ENCODE results near the gene RMND5A.
"Not testable (repeated sequence)": the region's sequence is repeated elsewhere in the genome, so short reads cannot be mapped to it uniquely, and the experiment has no call there.

RMND5A gene

DNA sequence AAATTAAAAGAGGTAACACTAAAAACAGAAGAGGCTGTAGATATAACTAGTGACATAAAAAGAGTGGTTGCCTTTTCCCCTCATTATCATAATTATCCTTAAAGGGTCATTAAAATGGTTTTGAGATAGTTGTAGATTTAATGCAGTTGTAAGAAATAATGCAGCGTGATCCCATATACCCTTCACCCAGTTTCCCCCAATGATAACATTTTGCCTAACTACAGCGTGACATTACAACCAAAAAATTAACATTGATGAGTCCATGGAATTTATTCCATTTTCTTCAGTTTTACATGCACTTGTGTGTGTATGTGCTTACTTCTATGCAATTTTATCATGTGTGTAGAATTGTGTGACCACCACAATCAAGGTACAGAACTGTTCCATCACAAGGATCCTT, 13.2 kb upstream of the RMND5A start:
- no peaks in the 10 kb centered on the region for H3K27me3 ChIP-seq
- H3K36me3 ChIP-seq = no peaks in the 10 kb centered on the region
- no peak for DNase-seq
- TF ChIP-seq, protein P1, sequence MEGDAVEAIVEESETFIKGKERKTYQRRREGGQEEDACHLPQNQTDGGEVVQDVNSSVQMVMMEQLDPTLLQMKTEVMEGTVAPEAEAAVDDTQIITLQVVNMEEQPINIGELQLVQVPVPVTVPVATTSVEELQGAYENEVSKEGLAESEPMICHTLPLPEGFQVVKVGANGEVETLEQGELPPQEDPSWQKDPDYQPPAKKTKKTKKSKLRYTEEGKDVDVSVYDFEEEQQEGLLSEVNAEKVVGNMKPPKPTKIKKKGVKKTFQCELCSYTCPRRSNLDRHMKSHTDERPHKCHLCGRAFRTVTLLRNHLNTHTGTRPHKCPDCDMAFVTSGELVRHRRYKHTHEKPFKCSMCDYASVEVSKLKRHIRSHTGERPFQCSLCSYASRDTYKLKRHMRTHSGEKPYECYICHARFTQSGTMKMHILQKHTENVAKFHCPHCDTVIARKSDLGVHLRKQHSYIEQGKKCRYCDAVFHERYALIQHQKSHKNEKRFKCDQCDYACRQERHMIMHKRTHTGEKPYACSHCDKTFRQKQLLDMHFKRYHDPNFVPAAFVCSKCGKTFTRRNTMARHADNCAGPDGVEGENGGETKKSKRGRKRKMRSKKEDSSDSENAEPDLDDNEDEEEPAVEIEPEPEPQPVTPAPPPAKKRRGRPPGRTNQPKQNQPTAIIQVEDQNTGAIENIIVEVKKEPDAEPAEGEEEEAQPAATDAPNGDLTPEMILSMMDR (IDR thresholded peaks at IDR 0.05; ENCODE audit: low read depth, low read length) = no peak
- H3K9me3 ChIP-seq = no peaks in the 10 kb centered on the region
- no peak overlapping the region for H3K4me3 ChIP-seq (ENCODE audit: low read depth, low read length)
- H3K4me1 ChIP-seq = no peaks in the 10 kb centered on the region

DNA sequence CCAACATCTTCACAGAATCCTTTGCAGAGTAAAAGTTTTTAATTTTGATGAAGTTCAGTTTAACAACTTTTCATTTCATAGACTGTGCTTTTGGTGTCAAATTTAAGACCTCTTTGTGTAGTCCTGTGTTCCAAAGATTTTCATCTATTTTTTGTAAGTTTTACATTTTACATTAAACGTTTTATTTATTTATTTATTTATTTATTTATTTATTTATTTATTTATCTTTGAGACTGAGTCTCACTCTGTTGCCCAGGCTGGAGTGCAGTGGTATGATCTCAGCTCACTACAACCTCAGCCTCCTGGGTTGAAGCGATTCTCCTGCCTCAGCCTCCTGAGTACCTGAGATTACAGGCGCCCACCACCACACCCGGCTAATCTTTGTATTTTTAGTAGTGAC, 12.0 kb upstream of the RMND5A start:
- not testable (repeated sequence) for H3K9me3 ChIP-seq; H3K4me1 ChIP-seq; DNase-seq; H3K36me3 ChIP-seq; H3K4me3 ChIP-seq (ENCODE audit: low read depth, low read length); H3K27me3 ChIP-seq

DNA sequence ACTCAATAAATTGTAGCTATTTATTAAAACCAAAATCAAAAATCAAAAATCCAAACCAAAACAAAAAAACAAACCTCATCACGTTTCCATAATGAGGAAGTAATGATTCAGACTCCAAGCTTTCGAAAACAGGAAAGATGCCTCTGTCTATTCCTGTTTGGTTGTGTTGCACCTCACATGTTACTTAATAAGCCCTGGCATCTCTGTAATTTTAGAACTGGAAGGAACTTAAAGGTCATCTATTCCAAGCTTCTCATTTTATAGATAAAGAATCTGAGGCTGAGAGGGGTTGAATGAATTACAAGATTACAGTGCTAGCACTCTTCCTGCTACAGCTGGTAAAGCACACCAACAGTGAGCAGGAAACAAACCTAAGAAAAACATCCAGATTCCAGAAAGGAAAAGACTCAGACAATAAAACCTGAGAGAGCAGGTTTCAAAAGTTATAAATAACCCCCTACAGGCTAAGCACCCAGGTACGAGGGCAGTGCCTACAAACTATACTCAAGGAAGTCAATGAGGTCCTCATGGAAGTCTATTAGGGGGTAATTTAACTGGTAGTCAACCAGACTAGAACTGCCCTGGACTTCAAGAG, 5.4 kb upstream of the RMND5A start:
- H3K4me1 ChIP-seq; H3K9me3 ChIP-seq; DNase-seq; H3K36me3 ChIP-seq; H3K27me3 ChIP-seq; H3K4me3 ChIP-seq (ENCODE audit: low read depth, low read length): not testable (repeated sequence)

DNA sequence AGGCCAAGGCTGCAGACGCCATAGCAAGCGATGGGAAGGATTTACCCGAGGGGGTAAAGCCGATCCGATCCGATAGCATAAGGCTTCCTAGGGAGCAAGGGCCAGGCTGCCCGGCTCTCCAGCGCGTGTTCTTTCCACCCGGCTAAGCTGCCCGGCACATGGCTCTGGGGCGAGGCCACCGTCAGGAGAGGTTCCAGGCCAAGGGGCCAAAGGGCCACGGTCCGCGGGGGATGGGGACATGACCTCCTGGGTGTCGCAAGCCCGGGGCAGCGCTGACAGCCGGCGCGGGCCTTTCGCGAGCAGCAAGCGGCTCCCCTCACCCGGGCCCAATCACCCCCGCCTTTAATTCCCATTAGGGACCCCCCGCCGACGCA, 841 bp upstream of the RMND5A start:
- not testable (repeated sequence) for H3K4me1 ChIP-seq, H3K9me3 ChIP-seq, H3K36me3 ChIP-seq, H3K27me3 ChIP-seq, DNase-seq
- peak overlapping the region; percentile 36 for H3K4me3 ChIP-seq (ENCODE audit: low read depth, low read length)

DNA sequence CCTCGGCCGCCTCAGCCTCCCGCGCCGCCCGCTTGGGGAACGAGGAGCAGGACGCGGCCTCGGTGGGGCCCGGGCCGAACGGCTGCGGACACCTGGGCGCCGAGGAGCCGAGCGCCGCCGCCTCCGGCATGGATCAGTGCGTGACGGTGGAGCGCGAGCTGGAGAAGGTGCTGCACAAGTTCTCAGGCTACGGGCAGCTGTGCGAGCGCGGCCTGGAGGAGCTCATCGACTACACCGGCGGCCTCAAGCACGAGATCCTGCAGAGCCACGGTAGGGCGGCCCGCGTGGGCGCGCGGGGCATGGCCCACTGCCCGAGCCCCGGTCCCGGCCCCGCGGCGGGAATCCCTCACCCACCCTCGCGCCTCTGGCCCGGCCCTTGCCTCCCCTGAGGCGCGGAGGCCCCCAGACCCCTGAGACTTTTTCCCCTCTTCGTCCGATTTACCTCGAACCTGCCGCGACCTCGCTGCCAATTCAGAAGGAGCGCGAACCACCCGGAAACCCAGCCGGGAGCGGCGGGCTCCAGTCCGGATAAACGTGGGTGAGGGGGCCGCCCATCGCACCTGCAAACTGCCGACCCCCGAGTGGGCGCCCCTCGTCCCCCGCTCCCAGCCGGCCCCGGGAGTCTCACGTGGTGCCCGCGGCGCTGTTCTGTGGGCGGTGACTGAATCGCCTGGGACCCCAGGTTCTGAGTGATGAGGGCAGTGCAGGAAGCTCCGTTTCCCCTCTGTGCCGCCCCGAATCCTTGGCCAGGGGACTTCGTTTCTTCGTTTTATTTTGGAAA, 639 bp downstream of the RMND5A start:
- not testable (repeated sequence) for H3K9me3 ChIP-seq, H3K4me1 ChIP-seq
- DNase-seq = peak; percentile 24

DNA sequence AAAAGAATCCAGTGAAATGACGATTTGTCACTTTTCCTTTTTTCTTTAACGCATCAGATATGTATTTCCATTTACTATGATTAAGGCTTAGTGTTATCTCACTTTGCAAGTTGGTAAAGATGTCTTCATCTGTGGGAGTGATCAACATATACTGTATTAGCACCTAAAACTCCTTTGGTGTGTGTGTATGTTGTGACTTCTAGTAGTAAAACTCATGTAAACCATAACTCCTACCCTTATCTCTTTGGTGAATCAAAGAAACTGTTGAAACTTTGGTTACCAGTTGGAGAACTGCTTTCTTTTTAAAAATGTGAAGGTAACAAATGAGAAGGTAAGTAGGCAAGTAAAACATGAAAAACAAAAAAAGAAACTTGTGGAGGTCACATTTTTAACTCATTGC, 5.6 kb downstream of the RMND5A start:
- not testable (repeated sequence) for H3K4me1 ChIP-seq; H3K27me3 ChIP-seq; H3K36me3 ChIP-seq; H3K4me3 ChIP-seq (ENCODE audit: low read depth, low read length); DNase-seq; H3K9me3 ChIP-seq

More for the DNA sequence above, 639 bp downstream of the RMND5A start:
- peak overlapping the region; percentile 54 for H3K4me3 ChIP-seq (ENCODE audit: low read depth, low read length)
- not testable (repeated sequence) for H3K36me3 ChIP-seq, H3K27me3 ChIP-seq

DNA sequence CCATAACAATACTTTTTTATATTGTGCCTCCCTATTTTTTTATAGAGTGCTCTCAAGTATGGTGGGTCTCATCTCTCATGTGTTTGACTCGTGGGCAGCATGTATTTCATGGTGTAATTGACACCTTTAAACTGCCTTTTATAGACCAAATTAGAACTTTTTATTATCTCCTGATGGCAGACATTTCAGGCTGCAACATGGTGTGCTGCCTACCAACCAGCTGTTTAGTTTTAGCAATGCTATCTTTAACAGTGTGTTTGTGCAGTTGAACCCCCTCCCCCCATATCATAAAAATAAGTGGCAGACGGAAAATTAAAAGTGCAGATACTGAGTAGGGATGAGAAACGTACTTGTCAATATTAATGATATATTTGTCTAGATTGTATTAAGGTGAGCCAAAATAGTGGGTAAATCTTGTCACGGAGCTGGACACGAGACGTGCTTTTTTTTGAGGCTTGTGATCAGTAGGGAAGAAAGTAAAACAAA, 12.0 kb downstream of the RMND5A start:
- DNase-seq; H3K36me3 ChIP-seq; H3K4me3 ChIP-seq (ENCODE audit: low read depth, low read length); H3K4me1 ChIP-seq; H3K9me3 ChIP-seq; H3K27me3 ChIP-seq: not testable (repeated sequence)

DNA sequence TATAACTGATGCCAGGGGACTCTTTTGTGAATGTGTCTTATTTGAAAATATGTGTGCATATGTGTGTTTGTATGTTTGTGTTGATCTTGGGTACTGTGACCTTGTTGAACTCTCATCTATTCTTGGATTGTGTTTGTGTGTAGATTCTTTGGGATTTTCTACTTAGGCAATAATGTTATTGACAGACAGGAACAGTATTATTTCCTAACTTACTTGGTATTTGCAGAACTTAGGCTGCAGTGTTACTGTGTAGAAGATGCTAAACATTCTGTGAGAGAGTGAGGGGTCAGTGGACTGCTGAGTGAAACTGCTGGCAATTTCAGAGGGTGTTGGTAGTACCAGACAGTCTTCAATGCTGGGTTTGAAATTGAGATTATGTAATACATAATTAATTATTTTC, 12.7 kb downstream of the RMND5A start:
- not testable (repeated sequence) for H3K36me3 ChIP-seq; H3K4me3 ChIP-seq (ENCODE audit: low read depth, low read length); H3K4me1 ChIP-seq; H3K9me3 ChIP-seq; H3K27me3 ChIP-seq; DNase-seq

DNA sequence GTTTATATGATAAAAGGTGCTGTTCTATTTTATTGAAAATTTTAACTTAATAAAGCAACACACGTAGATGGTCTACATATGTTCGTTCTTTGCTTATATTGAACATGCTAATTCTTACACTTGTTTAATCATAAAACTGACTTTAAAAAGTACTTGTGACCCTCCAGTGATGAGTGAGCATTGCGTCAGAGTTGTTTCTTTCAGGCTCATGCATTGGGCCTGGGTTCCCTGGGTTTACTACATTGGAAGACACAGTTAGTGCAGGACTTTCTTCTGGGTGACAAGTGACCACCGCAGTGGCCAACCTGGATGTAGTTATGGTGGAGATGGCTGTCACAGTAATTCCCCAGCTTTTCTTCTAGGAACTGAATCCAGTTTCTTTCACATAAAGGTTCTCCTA, 13.4 kb downstream of the RMND5A start:
- not testable (repeated sequence) for H3K9me3 ChIP-seq; H3K4me3 ChIP-seq (ENCODE audit: low read depth, low read length); H3K36me3 ChIP-seq; DNase-seq; H3K4me1 ChIP-seq; H3K27me3 ChIP-seq

DNA sequence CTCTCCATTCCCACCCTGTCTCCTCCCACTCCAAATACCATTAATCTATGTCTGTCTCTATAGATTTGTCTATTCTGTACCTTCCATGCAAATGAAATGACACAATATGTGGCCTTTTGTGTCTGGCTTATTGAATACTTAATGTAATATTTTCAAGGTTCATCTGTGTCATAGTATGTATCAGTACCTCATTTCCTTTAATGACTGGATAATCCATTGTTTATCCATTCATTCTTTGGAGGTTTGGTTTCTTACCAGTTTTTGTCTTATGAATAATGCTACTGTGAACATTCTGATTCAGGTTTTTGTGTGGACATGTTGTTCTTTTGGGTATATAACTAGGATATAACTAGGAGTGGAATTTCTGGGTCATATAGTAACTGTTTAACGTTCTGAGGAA, 14.8 kb downstream of the RMND5A start:
- not testable (repeated sequence) for H3K9me3 ChIP-seq; H3K36me3 ChIP-seq; H3K4me3 ChIP-seq (ENCODE audit: low read depth, low read length); H3K4me1 ChIP-seq; DNase-seq; H3K27me3 ChIP-seq

DNA sequence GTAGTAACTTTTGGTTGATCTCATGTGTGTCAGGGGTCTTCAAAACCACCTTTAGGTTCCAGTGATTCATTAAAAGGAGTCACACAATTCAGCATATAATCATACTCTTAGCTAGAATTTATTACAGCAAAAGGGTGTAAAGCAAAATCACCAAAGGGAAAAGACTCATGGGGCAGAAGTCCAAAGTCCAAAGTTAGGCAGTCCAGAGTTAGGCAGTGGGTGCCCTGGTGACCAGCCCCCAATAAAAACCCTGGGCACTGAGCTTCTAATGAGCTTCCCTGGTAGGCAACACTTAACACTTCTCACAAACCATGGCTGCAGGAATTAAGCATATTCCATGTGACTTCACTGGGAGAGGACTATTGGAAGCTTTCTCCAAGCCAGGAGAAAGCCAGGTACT, 19.4 kb downstream of the RMND5A start:
- not testable (repeated sequence) for H3K4me1 ChIP-seq, DNase-seq, H3K9me3 ChIP-seq

DNA sequence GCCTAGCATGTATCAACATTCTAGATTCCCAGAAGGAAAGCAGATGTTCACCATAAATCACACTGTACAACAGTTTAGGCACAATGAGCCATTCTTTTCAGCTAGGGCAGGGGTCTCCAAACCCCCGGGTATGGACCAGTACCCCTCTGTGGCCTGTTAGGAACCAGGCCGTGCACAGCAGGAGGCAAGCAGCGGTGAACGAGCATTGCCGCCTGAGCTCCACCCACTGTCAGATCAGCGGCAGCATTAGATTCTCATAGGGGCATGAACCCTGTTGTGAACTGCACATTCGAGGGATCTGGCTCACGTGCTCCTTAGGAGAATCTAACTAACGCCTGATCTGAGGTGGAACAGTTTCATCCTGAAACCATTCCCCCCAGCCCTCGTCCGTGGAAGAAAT, 19.8 kb downstream of the RMND5A start:
- H3K9me3 ChIP-seq, H3K27me3 ChIP-seq: not testable (repeated sequence)

More for the DNA sequence above, 19.4 kb downstream of the RMND5A start:
- H3K4me3 ChIP-seq (ENCODE audit: low read depth, low read length); H3K36me3 ChIP-seq; H3K27me3 ChIP-seq: not testable (repeated sequence)

DNA sequence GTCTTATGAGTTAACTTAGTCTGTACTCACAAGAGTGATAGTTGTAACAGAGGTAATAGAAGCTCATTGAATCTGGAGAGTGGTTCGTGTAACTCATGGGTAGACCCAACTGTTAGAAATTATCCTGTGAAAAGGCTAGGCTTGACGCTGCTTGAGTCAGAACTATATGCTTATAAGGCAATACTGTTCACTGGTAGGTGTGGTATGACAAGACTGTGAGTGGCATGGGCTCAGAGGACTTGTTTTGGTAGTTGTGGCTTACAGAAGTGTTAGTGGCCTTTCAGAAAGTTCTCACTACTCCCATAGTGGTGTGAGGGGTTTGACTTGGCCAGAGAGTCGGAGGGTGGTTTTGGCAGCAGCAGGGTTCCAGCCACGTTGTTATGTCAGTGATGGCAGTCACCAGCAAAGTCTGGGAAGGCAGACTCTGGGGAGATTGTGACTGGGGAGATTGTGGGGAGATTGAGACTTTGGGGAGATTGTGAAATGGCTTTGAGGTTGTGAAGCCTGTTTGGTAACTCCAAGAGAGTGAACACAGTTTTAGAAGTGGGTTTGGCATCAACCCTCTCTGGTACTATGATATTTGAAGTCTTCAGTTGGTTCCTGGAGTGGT, 21.9 kb downstream of the RMND5A start:
- H3K27me3 ChIP-seq; H3K4me1 ChIP-seq; H3K9me3 ChIP-seq; DNase-seq; H3K36me3 ChIP-seq; H3K4me3 ChIP-seq (ENCODE audit: low read depth, low read length): not testable (repeated sequence)

More for the DNA sequence above, 19.8 kb downstream of the RMND5A start:
- H3K4me3 ChIP-seq (ENCODE audit: low read depth, low read length); DNase-seq; H3K4me1 ChIP-seq; H3K36me3 ChIP-seq: not testable (repeated sequence)

Measured in BE2C (cell line).